Thymus (tissue), 11 donors: Measurements from ENCODE around the gene SYK. TPM values are rescaled to one million over a fixed set of nuclear protein-coding genes. Genes with fewer than 3 reads are reported as not detected.
"Not testable (repeated sequence)": the region's sequence is repeated elsewhere in the genome, so short reads cannot be mapped to it uniquely, and the experiment has no call there.

Source experiments
- DNase-seq, 9 donors: peaks; one replicate each; pipeline ENCODE4 v3.0.0-alpha.2; 2013; ENCODE audit warnings: low spot score in 9 of 9, low read depth in 6 of 9, missing footprints in 1 of 9
- H3K27ac ChIP-seq, 2 donors: one replicate each; pipeline ENCODE4 v1.5.1; 2013; ENCODE audit warnings: control low read depth in 1 of 2, low read depth in 1 of 2, low read length in 1 of 2, mild to moderate bottlenecking in 1 of 2, moderate library complexity in 1 of 2
- H3K27me3 ChIP-seq, 2 donors: one replicate each; pipeline ENCODE4 v1.5.1; 2013; ENCODE audit warnings: low read length in 1 of 2; ENCODE audit not compliant: control insufficient read depth in 2 of 2, insufficient read depth in 1 of 2
- H3K36me3 ChIP-seq, 2 donors: one replicate each; pipeline ENCODE4 v1.5.1; 2013; ENCODE audit warnings: low read length in 1 of 2, mild to moderate bottlenecking in 1 of 2, moderate library complexity in 1 of 2; ENCODE audit not compliant: control insufficient read depth in 2 of 2, insufficient read depth in 2 of 2
- H3K4me1 ChIP-seq, 2 donors: one replicate each; pipeline ENCODE4 v1.5.1; 2013; ENCODE audit warnings: low read length in 2 of 2; ENCODE audit not compliant: control insufficient read depth in 2 of 2, insufficient read depth in 2 of 2
- H3K4me3 ChIP-seq, 2 donors: one replicate each; pipeline ENCODE4 v1.5.1; 2013; ENCODE audit warnings: low read length in 2 of 2, control low read depth in 1 of 2, mild to moderate bottlenecking in 1 of 2
- H3K9me3 ChIP-seq, 2 donors: one replicate each; pipeline ENCODE4 v1.5.1; 2013; ENCODE audit warnings: low read length in 1 of 2, mild to moderate bottlenecking in 1 of 2; ENCODE audit not compliant: control insufficient read depth in 2 of 2, insufficient read depth in 1 of 2
- WGBS: extraction: QIAGEN DNeasy Blood & Tissue Kit; methylation state at CpG from one replicate; pipeline ENCODE4 v1.1.7; 2013; 5-methylcytosine and 5-hydroxymethylcytosine counted together
- polyA plus RNA-seq: library from polyadenylated mRNA; stranded (reverse); fragments of 200-250 nt; gene quantifications from one replicate; pipeline ENCODE4 v1.2.3, GENCODE V29; 2013
- total RNA-seq: library from RNA; stranded (reverse); fragments of 120-200 nt; gene quantifications from one replicate; pipeline ENCODE4 v1.2.4, GENCODE V29; 2013
- donor health status: healthy.

Gene SYK
- total and polyA plus RNA-seq, 2 donors = 22.2 to 55.9 TPM

GRCh38 chr9:90880669-90881068 lies 79.0 kb downstream of the SYK start:
- Histone ChIP-seq H3K4me1 (no peaks in the 10 kb centered on the region), H3K27me3 (no peaks in the 10 kb centered on the region), H3K36me3 (peaks cover 38 to 46% of the 10 kb centered on the region in 2 donors), H3K27ac (no peak overlapping the region), H3K9me3 (peaks cover 0 to 7% of the 10 kb centered on the region in 2 donors), H3K4me3 (no peak overlapping the region)
- DNase-seq = no peak
- 97% methylated on average over 6 of the region's 6 CpGs for WGBS

GRCh38 chr9:90881648-90882047 lies 80.0 kb downstream of the SYK start:
- 89% methylated on average over 9 of the region's 9 CpGs for WGBS
- H3K4me1 ChIP-seq = no peaks in the 10 kb centered on the region
- no peak overlapping the region for H3K4me3 ChIP-seq
- peaks cover 0 to 7% of the 10 kb centered on the region in 2 donors for H3K9me3 ChIP-seq
- H3K27ac ChIP-seq = no peak overlapping the region
- peak in 1 of 9 donors; percentile 9 for DNase-seq
- peaks cover 38 to 46% of the 10 kb centered on the region in 2 donors for H3K36me3 ChIP-seq
- H3K27me3 ChIP-seq = no peaks in the 10 kb centered on the region

- no peak for DNase-seq
- no peak overlapping the region for H3K4me3 ChIP-seq
- H3K9me3 ChIP-seq = peaks cover 0 to 7% of the 10 kb centered on the region in 2 donors
- H3K27me3 ChIP-seq = no peaks in the 10 kb centered on the region
- peaks cover 34 to 44% of the 10 kb centered on the region in 2 donors for H3K36me3 ChIP-seq
- no peak overlapping the region for H3K27ac ChIP-seq
- no peaks in the 10 kb centered on the region for H3K4me1 ChIP-seq
- 99% methylated on average over 4 of the region's 4 CpGs for WGBS
Observed at GRCh38 chr9:90882991-90883600, 81.5 kb downstream of the SYK start.

- Histone ChIP-seq H3K4me3 (no peak overlapping the region), H3K27me3 (no peaks in the 10 kb centered on the region), H3K27ac (no peak overlapping the region), H3K4me1 (no peaks in the 10 kb centered on the region), H3K36me3 (peaks cover 33 to 44% of the 10 kb centered on the region in 2 donors), H3K9me3 (peaks cover 0 to 7% of the 10 kb centered on the region in 2 donors)
- 100% methylated on average over 2 of the region's 2 CpGs for WGBS
- DNase-seq = no peak
Observed at GRCh38 chr9:90883661-90884060, 82.0 kb downstream of the SYK start.

GRCh38 chr9:90884178-90884577 lies 82.6 kb downstream of the SYK start:
- peaks cover 0 to 7% of the 10 kb centered on the region in 2 donors for H3K9me3 ChIP-seq
- DNase-seq = no peak
- H3K4me3 ChIP-seq = no peak overlapping the region
- H3K27me3 ChIP-seq = no peaks in the 10 kb centered on the region
- no peak overlapping the region for H3K27ac ChIP-seq
- H3K36me3 ChIP-seq = peaks cover 35 to 48% of the 10 kb centered on the region in 2 donors
- WGBS = 91% methylated on average over 8 of the region's 8 CpGs
- H3K4me1 ChIP-seq = no peaks in the 10 kb centered on the region

GRCh38 chr9:90886868-90887267 lies 85.2 kb downstream of the SYK start:
- H3K4me3 ChIP-seq, H3K27ac ChIP-seq, H3K9me3 ChIP-seq, H3K4me1 ChIP-seq, H3K27me3 ChIP-seq, DNase-seq: not testable (repeated sequence)
- peaks cover 41 to 52% of the 10 kb centered on the region in 2 donors for H3K36me3 ChIP-seq

GRCh38 chr9:90888941-90889340 lies 87.3 kb downstream of the SYK start:
- Histone ChIP-seq H3K27ac (no peak overlapping the region), H3K4me3 (no peak overlapping the region), H3K9me3 (no peaks in the 10 kb centered on the region), H3K27me3 (no peaks in the 10 kb centered on the region), H3K4me1 (no peaks in the 10 kb centered on the region), H3K36me3 (peaks cover 41 to 55% of the 10 kb centered on the region in 2 donors)
- 97% methylated on average over 8 of the region's 8 CpGs for WGBS
- DNase-seq = no peak

- no peak for DNase-seq
- peaks cover 44 to 63% of the 10 kb centered on the region in 2 donors for H3K36me3 ChIP-seq
- WGBS = 95% methylated on average over 10 of the region's 10 CpGs
Observed at GRCh38 chr9:90890146-90890810, 88.7 kb downstream of the SYK start.

GRCh38 chr9:90891308-90892040 lies 89.9 kb downstream of the SYK start:
- 96% methylated on average over 8 of the region's 8 CpGs for WGBS
- DNase-seq = no peak
- peaks cover 55 to 68% of the 10 kb centered on the region in 2 donors for H3K36me3 ChIP-seq

More at GRCh38 chr9:90890146-90890810, 88.7 kb downstream of the SYK start:
- no peaks in the 10 kb centered on the region for H3K4me1 ChIP-seq
- no peak overlapping the region for H3K27ac ChIP-seq
- no peaks in the 10 kb centered on the region for H3K27me3 ChIP-seq
- H3K4me3 ChIP-seq = no peak overlapping the region
- no peaks in the 10 kb centered on the region for H3K9me3 ChIP-seq

More at GRCh38 chr9:90891308-90892040, 89.9 kb downstream of the SYK start:
- Histone ChIP-seq H3K4me1 (no peaks in the 10 kb centered on the region), H3K9me3 (no peaks in the 10 kb centered on the region), H3K27ac (no peak overlapping the region), H3K27me3 (no peaks in the 10 kb centered on the region), H3K4me3 (no peak overlapping the region)
